GDM1 (cell line): ENCODE data around the gene L3HYPDH.
"Not testable (repeated sequence)": the region's sequence is repeated elsewhere in the genome, so short reads cannot be mapped to it uniquely, and the experiment has no call there.

Experiments used
- DNase-seq: peaks from one replicate; lab custom pipeline; 2025; lab: John Stamatoyannopoulos, UW

Gene L3HYPDH

GRCh38 chr14:59478540-59478939 lies 5.7 kb downstream of the L3HYPDH start:
- no peak for DNase-seq

- DNase-seq: no peak
These were observed 8.5 kb downstream of the L3HYPDH start for GRCh38 chr14:59475709-59476108.

- no peak for DNase-seq
These were observed 10.0 kb downstream of the L3HYPDH start for GRCh38 chr14:59474172-59474571.

- no peak for DNase-seq
These were observed 18.7 kb downstream of the L3HYPDH start, which contains the start of gene GPR135 for GRCh38 chr14:59465316-59466135. TSS of gene GPR135 (minus strand) at chr14:59465380. CDS start at chr14:59465226, 154 bp downstream.

GRCh38 chr14:59464486-59465315 lies 19.5 kb downstream of the L3HYPDH start:
- DNase-seq: no peak

GRCh38 chr14:59463787-59464485 lies 20.3 kb downstream of the L3HYPDH start:
- no peak for DNase-seq

GRCh38 chr14:59461891-59462290 lies 22.3 kb downstream of the L3HYPDH start:
- no peak for DNase-seq

GRCh38 chr14:59460378-59460777 lies 23.8 kb downstream of the L3HYPDH start:
- no peak for DNase-seq

GRCh38 chr14:59458486-59458885 lies 25.7 kb downstream of the L3HYPDH start:
- DNase-seq: no peak

- no peak for DNase-seq
These were observed 28.8 kb downstream of the L3HYPDH start for GRCh38 chr14:59455411-59455810.

- DNase-seq: no peak
These were observed 30.1 kb downstream of the L3HYPDH start for GRCh38 chr14:59454139-59454538.

GRCh38 chr14:59451849-59452248 lies 32.4 kb downstream of the L3HYPDH start:
- DNase-seq: no peak

- no peak for DNase-seq
These were observed 33.5 kb downstream of the L3HYPDH start for GRCh38 chr14:59450716-59451115.

GRCh38 chr14:59448673-59449072 lies 35.5 kb downstream of the L3HYPDH start:
- DNase-seq: not testable (repeated sequence)

- DNase-seq: no peak
These were observed 44.8 kb downstream of the L3HYPDH start for GRCh38 chr14:59439256-59439965.

GRCh38 chr14:59438195-59438647 lies 46.0 kb downstream of the L3HYPDH start:
- DNase-seq: no peak

GRCh38 chr14:59435987-59436386 lies 48.2 kb downstream of the L3HYPDH start:
- DNase-seq: no peak

- no peak for DNase-seq
These were observed 49.1 kb downstream of the L3HYPDH start for GRCh38 chr14:59435101-59435500.

GRCh38 chr14:59429790-59430189 lies 54.4 kb downstream of the L3HYPDH start:
- DNase-seq: no peak

GRCh38 chr14:59428581-59429012 lies 55.6 kb downstream of the L3HYPDH start:
- DNase-seq: no peak
